Renal cortex interstitium (tissue), 11 donors: ENCODE measurements around the gene CALML6. TPM values are rescaled to one million over a fixed set of nuclear protein-coding genes. Genes with fewer than 3 reads are reported as not detected.

Experiments used
- DNase-seq, 11 donors: peaks; one replicate each; pipeline ENCODE4 v3.0.0-alpha.2; 2013; ENCODE audit warnings: low read depth in 9 of 11, low spot score in 4 of 11; ENCODE audit errors: extremely low read depth in 1 of 11
- polyA plus RNA-seq, 3 donors: library from polyadenylated mRNA; unstranded; fragments of 120-200 nt; gene quantifications; one replicate each; pipeline ENCODE4 v1.2.1, GENCODE V29; 2013; ENCODE audit not compliant: insufficient read length in 3 of 3

Gene CALML6
- polyA plus RNA-seq, 3 donors: 0.36 to 0.73 (median 0.72) TPM

GRCh38 chr1:1955621-1956094, 40.6 kb downstream of the CALML6 start:
- DNase-seq: no peak

GRCh38 chr1:1956101-1956500, 41.0 kb downstream of the CALML6 start:
- no peak for DNase-seq

- no peak for DNase-seq
Observed at GRCh38 chr1:1956586-1957532, 41.8 kb downstream of the CALML6 start.

- DNase-seq: no peak
Observed at GRCh38 chr1:1957533-1957961, 42.5 kb downstream of the CALML6 start.

- no peak for DNase-seq
Observed at GRCh38 chr1:1958071-1958541, 43.0 kb downstream of the CALML6 start.

- no peak for DNase-seq
Observed at GRCh38 chr1:1959459-1959839, 44.4 kb downstream of the CALML6 start.

- DNase-seq: peak; percentile 50 to 79 (median 62)
Observed at GRCh38 chr1:1959840-1960479, 44.9 kb downstream of the CALML6 start.

- no peak for DNase-seq
Observed at GRCh38 chr1:1960480-1961196, 45.6 kb downstream of the CALML6 start.

GRCh38 chr1:1962752-1963151, 47.7 kb downstream of the CALML6 start:
- DNase-seq: no peak

GRCh38 chr1:1963570-1963969, 48.5 kb downstream of the CALML6 start:
- no peak for DNase-seq

- no peak for DNase-seq
Observed at GRCh38 chr1:1964811-1965210, 49.8 kb downstream of the CALML6 start.

GRCh38 chr1:1965546-1965945, 50.5 kb downstream of the CALML6 start:
- no peak for DNase-seq

- DNase-seq: no peak
Observed at GRCh38 chr1:1966071-1966740, 51.1 kb downstream of the CALML6 start.

Other genes with a start within 250 kb of the CALML6 start
- 10 to 100 TPM; 66.8 to 81.4 (median 67.8) TPM for gene SLC35E2B, start 222.5 kb upstream of the CALML6 start, polyA plus RNA-seq
- 10 to 100 TPM; 28.4 to 41.3 (median 38.4) TPM for gene CDK11A, start 190.9 kb upstream of the CALML6 start, polyA plus RNA-seq
- gene NADK, start 136.8 kb upstream of the CALML6 start, polyA plus RNA-seq: 10 to 100 TPM; 40.2 to 53.0 (median 52.3) TPM
- gene GNB1, start 24.2 kb upstream of the CALML6 start, polyA plus RNA-seq: 100 to 1,000 TPM; 278 to 310 (median 280) TPM
- 1 to 10 TPM; 1.1 to 1.4 (median 1.2) TPM for gene TMEM52, start 4.0 kb downstream of the CALML6 start, polyA plus RNA-seq
- gene CFAP74, start 88.5 kb downstream of the CALML6 start, polyA plus RNA-seq: 1 to 10 TPM in 1 of 3 donors, under 1 TPM in 2; 0.52 to 1.2 (median 0.96) TPM
- 1 to 10 TPM in 2 of 3 donors, under 1 TPM in 1; 0.64 to 1.7 (median 1.4) TPM for gene GABRD, start 104.1 kb downstream of the CALML6 start, polyA plus RNA-seq
- gene PRKCZ, start 135.2 kb downstream of the CALML6 start, polyA plus RNA-seq: 10 to 100 TPM; 29.5 to 36.9 (median 34.5) TPM